Measurements from ENCODE around the gene POR. TPM values are rescaled to one million over a fixed set of nuclear protein-coding genes. Genes with fewer than 3 reads are reported as not detected.

POR gene
- total and polyA plus RNA-seq, 11 donors, result 38.3 to 202 (median 80.0) TPM

- Histone ChIP-seq H3K27me3 (no peaks in the 10 kb centered on the region), H3K9me3 (no peaks in the 10 kb centered on the region), H3K36me3 (peaks cover 0 to 8% (median 0%) of the 10 kb centered on the region in 9 donors), H3K4me3 (no peak overlapping the region), H3K27ac (peak overlapping the region in 3 of 12 donors; percentile 3 to 85 (median 5)), H3K4me1 (peaks cover 0 to 56% (median 30%) of the 10 kb centered on the region in 12 donors)
- TF ChIP-seq POLR2A (IDR thresholded peaks at IDR 0.05) (no peak), CTCF (IDR thresholded peaks at IDR 0.05) (no peak)
- DNase-seq (no peak), ATAC-seq (peak in 1 of 4 donors; percentile 2)
- intact Hi-C loops (cut with DNase I), result no loop called here
- WGBS, 4 donors, result 48 to 72% (median 64%) methylated on average over 8 to 9 of the region's 9 CpGs
Observed at GRCh38 chr7:75948179-75948578, 33.2 kb downstream of the POR start.

GRCh38 chr7:75950111-75950681 is 35.2 kb downstream of the POR start:
- H3K36me3 ChIP-seq, result peaks cover 0 to 24% (median 14%) of the 10 kb centered on the region in 9 donors
- intact Hi-C loops (cut with DNase I), result loop anchor here in 2 of 10 donors (2.0 to 10.0 kb wide), 2 partner anchors 35 to 65 kb away; partner anchors contain the start of gene POR (in 1 of the 2)
- TF ChIP-seq CTCF (IDR thresholded peaks at IDR 0.05), result peak in 3 of 12 donors; percentile 5 to 52 (median 13)
- TF ChIP-seq POLR2A (IDR thresholded peaks at IDR 0.05), result peak in 1 of 2 donors; percentile 40
- H3K27ac ChIP-seq, result peak overlapping the region; percentile 0 to 93 (median 74)
- DNase-seq (peak in 4 of 5 donors; percentile 41 to 85 (median 45)), ATAC-seq (peak; percentile 54 to 86 (median 78))
- H3K27me3 ChIP-seq, result no peaks in the 10 kb centered on the region
- peaks cover 0 to 50% (median 27%) of the 10 kb centered on the region in 12 donors for H3K4me1 ChIP-seq
- no peaks in the 10 kb centered on the region for H3K9me3 ChIP-seq
- WGBS, 4 donors, result 41 to 68% (median 52%) methylated on average over 15 of the region's 15 CpGs
- H3K4me3 ChIP-seq, result no peak overlapping the region

- H3K27me3 ChIP-seq, result no peaks in the 10 kb centered on the region
- TF ChIP-seq POLR2A (IDR thresholded peaks at IDR 0.05) (no peak), CTCF (IDR thresholded peaks at IDR 0.05) (no peak)
- H3K4me3 ChIP-seq, result no peak overlapping the region
- peak overlapping the region in 11 of 12 donors; percentile 46 to 93 (median 75) for H3K27ac ChIP-seq
- intact Hi-C loops (cut with DNase I), result loop anchor here in 2 of 10 donors (2.0 to 10.0 kb wide), 2 partner anchors 37 to 63 kb away; partner anchors contain the start of gene POR (in 1 of the 2)
- peak in 3 of 5 donors; percentile 32 to 82 (median 57) for DNase-seq
- H3K36me3 ChIP-seq, result peaks cover 0 to 37% (median 27%) of the 10 kb centered on the region in 9 donors
- no peaks in the 10 kb centered on the region for H3K9me3 ChIP-seq
- H3K4me1 ChIP-seq, result peaks cover 0 to 37% (median 19%) of the 10 kb centered on the region in 12 donors
- peak; percentile 57 to 83 (median 81) for ATAC-seq
- 66 to 73% (median 68%) methylated on average over 5 of the region's 5 CpGs for WGBS, 4 donors
Observed at GRCh38 chr7:75951506-75951905, 36.6 kb downstream of the POR start.

- 86 to 95% (median 89%) methylated on average over 7 of the region's 7 CpGs for whole genome bisulfite sequencing, 4 donors
- Histone ChIP-seq H3K4me1 (peaks cover 0 to 34% (median 16%) of the 10 kb centered on the region in 12 donors), H3K9me3 (no peaks in the 10 kb centered on the region), H3K36me3 (peaks cover 0 to 50% (median 42%) of the 10 kb centered on the region in 9 donors), H3K27ac (peak overlapping the region in 1 of 12 donors; percentile 86), H3K4me3 (peak overlapping the region in 1 of 12 donors; percentile 2), H3K27me3 (no peaks in the 10 kb centered on the region)
- no peak for ATAC-seq
- TF ChIP-seq POLR2A (IDR thresholded peaks at IDR 0.05), result no peak
- TF ChIP-seq CTCF (IDR thresholded peaks at IDR 0.05), result no peak
- intact Hi-C loops (cut with DNase I), result loop anchor here in 1 of 10 donors (10.0 kb wide), 1 partner anchor 61 kb away; no protein-coding TSS in a partner anchor
- DNase-seq, result peak in 1 of 5 donors; percentile 26
Observed at GRCh38 chr7:75953431-75953830, 38.5 kb downstream of the POR start.

Data from heart left ventricle (tissue), 16 donors.